IMR-90 (cell line): ENCODE data around the gene BEX2. TPM values are rescaled to one million over a fixed set of nuclear protein-coding genes. Genes with fewer than 3 reads are reported as not detected.

ENCODE experiments used
- ATAC-seq: fragments of 200-7000 bp; cut with Tn5 transposase; 2 replicates; pipeline ENCODE4 v1.9.1; 2020; ENCODE audit warnings: low read depth, mild to moderate bottlenecking, moderate library complexity
- BruUV-seq: library from RNA; stranded (reverse); fragments of 400-500 nt; replicated peaks from 2 replicates; lab custom pipeline; 2021; lab: Mats Ljungman, UMichigan
- CTCF ChIA-PET: fragments of 300-600 bp; formaldehyde crosslinking; extraction: SDS; loops from one replicate; lab custom pipeline; 2021; ENCODE audit warnings: antibody characterized with exemption; lab: Yijun Ruan, JAX
- POLR2A ChIA-PET: fragments of 300-600 bp; sonication (Branson Sonifier 250); formaldehyde crosslinking; loops from one replicate; lab custom pipeline; 2022; ENCODE audit warnings: antibody characterized with exemption; ENCODE audit not compliant: unreplicated experiment; lab: Charles Lee
- DNase-seq: peaks from one replicate; pipeline ENCODE4 v3.0.0; 2013
- H2AFZ ChIP-seq: replicated peaks from 2 replicates; pipeline ENCODE3; 2013; ENCODE audit warnings: low read length, mild to moderate bottlenecking; ENCODE audit not compliant: poor library complexity
- H2AK5ac ChIP-seq: 2 replicates; pipeline ENCODE4 v1.6.1; 2013; ENCODE audit warnings: low read depth, low read length, inconsistent platforms
- H2AK9ac ChIP-seq: replicated peaks from 2 replicates; pipeline ENCODE3; 2013; ENCODE audit warnings: mild to moderate bottlenecking, low read depth, low read length, moderate library complexity; ENCODE audit not compliant: poor library complexity
- H2BK120ac ChIP-seq: 2 replicates; pipeline ENCODE4 v1.6.1; 2013; ENCODE audit warnings: low read depth, low read length, inconsistent platforms
- H2BK15ac ChIP-seq: 3 replicates; pipeline ENCODE4 v1.6.1; 2013; ENCODE audit warnings: low read depth, low read length, inconsistent platforms
- H2BK20ac ChIP-seq: 2 replicates; pipeline ENCODE4 v1.6.1; 2013; ENCODE audit warnings: low read depth, mild to moderate bottlenecking, inconsistent platforms, low read length, moderate library complexity
- H2BK5ac ChIP-seq: 2 replicates; pipeline ENCODE4 v1.6.1; 2013; ENCODE audit warnings: mild to moderate bottlenecking, low read depth, low read length, inconsistent platforms; ENCODE audit not compliant: poor library complexity, severe bottlenecking
- H3K14ac ChIP-seq: replicated peaks from 2 replicates; pipeline ENCODE4 v1.6.1; 2013; ENCODE audit warnings: low read depth, low read length, inconsistent platforms
- H3K18ac ChIP-seq: 2 replicates; pipeline ENCODE4 v1.6.1; 2013; ENCODE audit warnings: low read depth, low read length, control low read depth
- H3K23ac ChIP-seq: 2 replicates; pipeline ENCODE4 v1.6.1; 2013; ENCODE audit warnings: low read depth, low read length, inconsistent platforms
- H3K27ac ChIP-seq: 2 replicates; pipeline ENCODE4 v1.5.1; 2013; ENCODE audit warnings: mild to moderate bottlenecking, control low read depth, low read length; ENCODE audit not compliant: insufficient read depth
- H3K27me3 ChIP-seq: 2 replicates; pipeline ENCODE4 v1.6.1; 2013; ENCODE audit warnings: low read length; ENCODE audit not compliant: control insufficient read depth, insufficient read depth
- H3K36me3 ChIP-seq: 2 replicates; pipeline ENCODE4 v1.6.1; 2013; ENCODE audit warnings: low read length, mixed read lengths; ENCODE audit not compliant: control insufficient read depth, insufficient read depth
- H3K4ac ChIP-seq: 2 replicates; pipeline ENCODE4 v1.6.1; 2013; ENCODE audit warnings: low read depth, low read length, inconsistent platforms
- H3K4me1 ChIP-seq: 2 replicates; pipeline ENCODE4 v1.6.1; 2013; ENCODE audit warnings: low read length, mixed read lengths; ENCODE audit not compliant: control insufficient read depth, insufficient read depth
- H3K4me2 ChIP-seq: 2 replicates; pipeline ENCODE4 v1.6.1; 2013; ENCODE audit warnings: low read depth, mild to moderate bottlenecking, control low read depth, low read length, moderate library complexity
- H3K4me3 ChIP-seq: 2 replicates; pipeline ENCODE4 v1.5.1; 2013; ENCODE audit warnings: low read depth, mild to moderate bottlenecking, control low read depth, low read length, moderate library complexity; ENCODE audit not compliant: insufficient read depth
- H3K56ac ChIP-seq: 2 replicates; pipeline ENCODE4 v1.6.1; 2013; ENCODE audit warnings: low read length, inconsistent platforms; ENCODE audit not compliant: insufficient read depth; ENCODE audit errors: extremely low read depth
- H3K79me1 ChIP-seq, 2 experiments: 2 replicates each; pipeline ENCODE4 v1.6.1; 2013; ENCODE audit warnings: low read length in 2 of 2, inconsistent platforms in 1 of 2, low read depth in 1 of 2
- H3K9ac ChIP-seq: 2 replicates; pipeline ENCODE4 v1.6.1; 2013; ENCODE audit warnings: low read depth, low read length, control low read depth
- H3K9me1 ChIP-seq: 2 replicates; pipeline ENCODE4 v1.6.1; 2013; ENCODE audit warnings: low read length, inconsistent platforms; ENCODE audit not compliant: insufficient read depth
- H3K9me3 ChIP-seq: 2 replicates; pipeline ENCODE4 v1.6.1; 2013; ENCODE audit warnings: low read length; ENCODE audit not compliant: control insufficient read depth, insufficient read depth
- H4K20me1 ChIP-seq: 2 replicates; pipeline ENCODE4 v1.6.1; 2013; ENCODE audit warnings: low read length, inconsistent platforms; ENCODE audit not compliant: insufficient read depth
- H4K5ac ChIP-seq: 2 replicates; pipeline ENCODE4 v1.6.1; 2013; ENCODE audit warnings: mild to moderate bottlenecking, low read depth, low read length, control low read depth
- H4K8ac ChIP-seq, 2 experiments: 2 replicates each; pipeline ENCODE4 v1.6.1; 2013; ENCODE audit warnings: low read depth in 2 of 2, low read length in 2 of 2, control low read depth in 1 of 2, inconsistent platforms in 1 of 2
- H4K91ac ChIP-seq: 2 replicates; pipeline ENCODE4 v1.6.1; 2013; ENCODE audit warnings: low read depth, low read length, inconsistent platforms; ENCODE audit not compliant: insufficient read depth
- CEBPB ChIP-seq: IDR thresholded peaks from 2 replicates; pipeline ENCODE4 v1.6.1; 2012; ENCODE audit warnings: low read depth, low read length, improper control_type of control experiment
- CHD1 ChIP-seq: IDR thresholded peaks from 2 replicates; pipeline ENCODE4 v1.6.1; 2012; ENCODE audit warnings: low read depth, low read length, improper control_type of control experiment
- CTCF ChIP-seq: conservative IDR thresholded peaks from 2 replicates; pipeline ENCODE4 v1.5.1; 2012; ENCODE audit warnings: mild to moderate bottlenecking, low read depth, low read length, improper control_type of control experiment
- FOS ChIP-seq: fragments of 150-350 bp; IDR thresholded peaks from 2 replicates; pipeline ENCODE4 v1.6.1; 2016; ENCODE audit warnings: low read depth, low read length
- MAFK ChIP-seq: IDR thresholded peaks from 2 replicates; pipeline ENCODE4 v1.6.1; 2012; ENCODE audit warnings: low read depth, low read length, improper control_type of control experiment
- MAZ ChIP-seq: IDR thresholded peaks from 2 replicates; pipeline ENCODE4 v1.6.1; 2012; ENCODE audit warnings: low read depth, mild to moderate bottlenecking, low read length, improper control_type of control experiment, moderate library complexity, borderline replicate concordance
- MXI1 ChIP-seq: IDR thresholded peaks from 2 replicates; pipeline ENCODE4 v1.6.1; 2012; ENCODE audit warnings: low read depth, mild to moderate bottlenecking, low read length, moderate library complexity, borderline replicate concordance
- NFE2L2 ChIP-seq: fragments of 150-350 bp; IDR thresholded peaks from 2 replicates; pipeline ENCODE4 v1.6.1; 2016; ENCODE audit warnings: low read depth, mild to moderate bottlenecking, low read length
- POLR2A ChIP-seq: IDR thresholded peaks from 2 replicates; pipeline ENCODE4 v1.6.1; 2012; ENCODE audit warnings: mild to moderate bottlenecking, low read depth, low read length
- SMC3 ChIP-seq: fragments of 150-350 bp; IDR thresholded peaks from 2 replicates; pipeline ENCODE4 v1.6.1; 2016; ENCODE audit warnings: low read depth, mild to moderate bottlenecking, antibody characterized with exemption, low read length, moderate library complexity
- WGBS, 2 experiments: methylation state at CpG; one replicate each; pipeline versions ENCODE4 v1.1.5 to v1.1.7; 2013; ENCODE audit warnings: missing lambda C conversion rate in 2 of 2; ENCODE audit not compliant: insufficient read length in 1 of 2; ENCODE audit errors: extremely low coverage in 2 of 2; 5-methylcytosine and 5-hydroxymethylcytosine counted together
- dilution Hi-C: fragments of 300-500 bp; cut with HindIII; formaldehyde crosslinking; loops from one replicate; pipeline ENCODE4 v1.14.3; 2018; ENCODE audit warnings: low sequenced_read_pairs; ENCODE audit not compliant: unreplicated experiment
- in situ Hi-C: fragments of 300-500 bp; cut with MboI; formaldehyde crosslinking; loops from 3 replicates; pipeline ENCODE4 v1.14.3; 2019; ENCODE audit warnings: low sequenced_read_pairs, inconsistent platforms, mixed read lengths
- intact Hi-C: fragments of 100-400 bp; cut with micrococcal nuclease; formaldehyde crosslinking; loops from 2 replicates; pipeline ENCODE4 v1.10.0; 2022
- polyA plus RNA-seq, 3 experiments: library from polyadenylated mRNA; depleted of rRNA; stranded (reverse); fragments of >200 nt; gene quantifications; 2 replicates each; pipeline ENCODE4 v1.2.3, GENCODE V29; 2012; ENCODE audit warnings: low replicate concordance in 1 of 3
- total RNA-seq: library from RNA; depleted of rRNA; stranded (reverse); fragments of >200 nt; gene quantifications from 2 replicates; pipeline ENCODE4 v1.2.3, GENCODE V29; 2012
- TF ChIP-seq, protein P1 (sequence below): fragments of 150-350 bp; IDR thresholded peaks from 2 replicates; pipeline ENCODE4 v1.6.1; 2016; ENCODE audit warnings: low read depth, mild to moderate bottlenecking, low read length, moderate library complexity, borderline replicate concordance
- TF ChIP-seq, protein P2 (sequence below): fragments of 150-350 bp; IDR thresholded peaks from 2 replicates; pipeline ENCODE4 v1.6.1; 2017; ENCODE audit warnings: mild to moderate bottlenecking, antibody characterized with exemption, low read length, low read depth

Gene BEX2
- total and polyA plus RNA-seq, 2 of the 4 experiments (the other 2 are of a cell fraction): 0.19 TPM; not detected in 1

DNA sequence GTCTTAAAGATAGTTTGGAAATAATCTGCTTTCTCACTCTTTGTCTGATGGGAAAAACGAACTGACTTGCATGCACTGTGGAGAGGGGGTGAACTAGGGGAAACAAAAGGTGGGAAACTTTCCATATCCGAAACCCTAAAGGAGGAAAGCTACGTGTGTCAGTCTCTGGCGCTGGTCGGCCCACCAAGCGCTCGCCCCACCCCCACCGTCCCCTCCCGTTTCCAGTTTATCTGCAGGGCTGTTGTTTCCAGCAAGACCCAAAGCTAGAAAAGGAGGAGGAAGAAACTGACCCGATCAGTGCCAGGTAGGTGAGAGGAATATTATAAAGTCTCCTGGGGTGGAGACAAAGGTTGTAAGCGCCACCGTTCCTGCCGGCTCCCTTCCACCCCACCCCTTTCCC is 46.1 kb upstream of the BEX2 start:
- H3K79me1 ChIP-seq: 0 out of 4 replicates have a peak, but pooled peaks cover 0 to 6% of the 10 kb centered on the region in 2 experiments
- ChIA-PET POLR2A (interaction anchor here (2.6 kb wide), 1 partner anchor 11 kb away, joined by 15 read pairs; no protein-coding TSS in a partner anchor), CTCF (no interaction called here)
- H2BK5ac ChIP-seq: peak overlapping the region; percentile 97
- peak overlapping the region; percentile 88 for H4K91ac ChIP-seq
- H3K27ac ChIP-seq: peak overlapping the region; percentile 87
- H3K9me1 ChIP-seq: no peaks in the 10 kb centered on the region; the same call in 1 of the 2 replicates
- peak overlapping the region; percentile 91 for H3K4ac ChIP-seq
- whole genome bisulfite sequencing, 2 experiments: no CpG with 5 or more reads among the region's 13 CpGs
- H2AFZ ChIP-seq: peak overlapping the region; percentile 18
- peak overlapping the region; percentile 54; the same call in 1 of the 2 replicates for H2AK5ac ChIP-seq
- peak overlapping the region; percentile 92; the same call in 1 of the 2 replicates for H3K23ac ChIP-seq
- H3K9ac ChIP-seq: peak overlapping the region; percentile 99
- peak overlapping the region; percentile 84 for H3K4me2 ChIP-seq
- dilution Hi-C loops (no loop called here), intact Hi-C loops (loop anchor here (1.0 to 5.0 kb wide), 2 partner anchors 20 to 105 kb away; no protein-coding TSS in a partner anchor), in situ Hi-C loops (no loop called here)
- no peak overlapping the region; the same call in 1 of the 2 replicates for H2BK120ac ChIP-seq
- no peaks in the 10 kb centered on the region for H4K20me1 ChIP-seq
- H3K14ac ChIP-seq: peak overlapping the region; percentile 99
- H3K36me3 ChIP-seq: peaks cover 2% of the 10 kb centered on the region; the same call in 1 of the 2 replicates
- H2BK15ac ChIP-seq: no peak overlapping the region
- TF ChIP-seq SMC3 (no peak), CHD1 (no peak), CEBPB (no peak), NFE2L2 (no peak), POLR2A (no peak), MAZ (no peak), MAFK (no peak), FOS (no peak), MXI1 (no peak), CTCF (no peak)
- TF ChIP-seq, protein P1, sequence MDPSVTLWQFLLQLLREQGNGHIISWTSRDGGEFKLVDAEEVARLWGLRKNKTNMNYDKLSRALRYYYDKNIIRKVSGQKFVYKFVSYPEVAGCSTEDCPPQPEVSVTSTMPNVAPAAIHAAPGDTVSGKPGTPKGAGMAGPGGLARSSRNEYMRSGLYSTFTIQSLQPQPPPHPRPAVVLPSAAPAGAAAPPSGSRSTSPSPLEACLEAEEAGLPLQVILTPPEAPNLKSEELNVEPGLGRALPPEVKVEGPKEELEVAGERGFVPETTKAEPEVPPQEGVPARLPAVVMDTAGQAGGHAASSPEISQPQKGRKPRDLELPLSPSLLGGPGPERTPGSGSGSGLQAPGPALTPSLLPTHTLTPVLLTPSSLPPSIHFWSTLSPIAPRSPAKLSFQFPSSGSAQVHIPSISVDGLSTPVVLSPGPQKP: no peak
- TF ChIP-seq, protein P2, sequence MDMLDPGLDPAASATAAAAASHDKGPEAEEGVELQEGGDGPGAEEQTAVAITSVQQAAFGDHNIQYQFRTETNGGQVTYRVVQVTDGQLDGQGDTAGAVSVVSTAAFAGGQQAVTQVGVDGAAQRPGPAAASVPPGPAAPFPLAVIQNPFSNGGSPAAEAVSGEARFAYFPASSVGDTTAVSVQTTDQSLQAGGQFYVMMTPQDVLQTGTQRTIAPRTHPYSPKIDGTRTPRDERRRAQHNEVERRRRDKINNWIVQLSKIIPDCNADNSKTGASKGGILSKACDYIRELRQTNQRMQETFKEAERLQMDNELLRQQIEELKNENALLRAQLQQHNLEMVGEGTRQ: no peak
- H2AK9ac ChIP-seq: peak overlapping the region; percentile 92
- peak overlapping the region; percentile 94 for H3K4me3 ChIP-seq
- no peaks in the 10 kb centered on the region for H3K9me3 ChIP-seq
- H3K27me3 ChIP-seq: no peaks in the 10 kb centered on the region
- H4K8ac ChIP-seq: peak overlapping the region; percentile 87 to 89; a peak in 3 of 4 replicates
- BruUV-seq: no TSS peak
- DNase-seq (no peak), ATAC-seq (peak; percentile 30)
- H3K56ac ChIP-seq: peak overlapping the region; percentile 89
- H3K18ac ChIP-seq: peak overlapping the region; percentile 95
- H2BK20ac ChIP-seq: no peak overlapping the region
- peaks cover 5% of the 10 kb centered on the region; the same call in 1 of the 2 replicates for H3K4me1 ChIP-seq
- H4K5ac ChIP-seq: peak overlapping the region; percentile 47
